SK-N-MC (cell line): ENCODE data around the gene RREB1.

ENCODE experiments used
- EZH2 ChIP-seq: fragments of 200-600 bp; sonication (generic); IDR thresholded peaks from one replicate; pipeline ENCODE4 v1.6.1; 2017; ENCODE audit warnings: antibody characterized with exemption
- FOXP2 ChIP-seq: optimal IDR thresholded peaks from 2 replicates; pipeline ENCODE3; 2011; ENCODE audit warnings: mild to moderate bottlenecking, moderate library complexity; ENCODE audit not compliant: insufficient read depth; ENCODE audit errors: extremely low read length, control extremely low read depth

- TF ChIP-seq FOXP2 (no peak), EZH2 (no peak)
These were observed 114.4 kb downstream of the RREB1 start for GRCh38 chr6:7222197-7222596.
